ENCODE data around the gene C16orf82.

Gene C16orf82

DNA sequence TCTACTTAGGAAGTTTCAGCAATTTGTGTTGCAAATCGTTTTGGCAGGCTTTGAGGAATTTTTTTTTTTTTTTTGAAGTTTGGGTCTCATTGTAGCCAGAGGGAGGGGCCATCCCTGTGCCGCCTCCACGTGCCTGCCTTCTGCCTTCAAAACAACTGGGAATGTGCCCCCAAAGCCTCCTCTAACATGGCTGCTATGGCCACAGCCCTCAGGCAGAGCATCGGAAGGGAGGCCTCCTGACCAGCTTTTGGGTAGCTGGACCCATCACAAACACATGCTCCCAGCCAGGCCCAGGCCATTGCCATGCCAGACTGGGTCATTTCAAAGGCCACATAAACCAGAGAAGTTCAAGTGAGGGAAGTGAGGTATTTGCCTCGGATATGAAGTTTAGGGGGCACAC is 21.5 kb downstream of the C16orf82 start:
- no peak for DNase-seq (ENCODE audit: low spot score)

GRCh38 chr16:27096375-27096774 is 29.6 kb downstream of the C16orf82 start:
- DNase-seq (ENCODE audit: low spot score): no peak

DNA sequence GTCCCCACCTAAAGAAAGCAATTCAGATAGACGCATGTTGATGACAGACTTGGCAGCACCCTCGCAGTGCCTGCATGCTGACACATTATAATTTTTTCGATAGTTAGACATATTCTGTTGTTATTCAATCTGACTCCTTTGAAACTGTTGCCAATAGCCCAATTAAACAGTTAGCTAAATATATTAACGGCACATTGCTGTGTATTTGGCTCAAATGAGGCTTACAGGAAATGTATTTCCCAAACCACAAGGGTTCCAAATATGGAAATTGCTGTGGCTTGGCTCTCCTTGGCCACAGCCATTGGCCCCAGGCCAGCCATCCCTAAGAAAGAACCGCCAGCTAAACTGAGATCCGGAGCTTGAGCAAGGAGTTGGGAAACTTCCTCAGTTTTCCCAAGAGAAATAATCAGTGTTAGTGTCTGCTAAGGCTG is 31.1 kb downstream of the C16orf82 start:
- DNase-seq (ENCODE audit: low spot score): no peak

- DNase-seq (ENCODE audit: low spot score): no peak
These were observed 31.8 kb downstream of the C16orf82 start for GRCh38 chr16:27098366-27099049.

- DNase-seq (ENCODE audit: low spot score): no peak
These were observed 36.2 kb downstream of the C16orf82 start for GRCh38 chr16:27102701-27103575.

DNA sequence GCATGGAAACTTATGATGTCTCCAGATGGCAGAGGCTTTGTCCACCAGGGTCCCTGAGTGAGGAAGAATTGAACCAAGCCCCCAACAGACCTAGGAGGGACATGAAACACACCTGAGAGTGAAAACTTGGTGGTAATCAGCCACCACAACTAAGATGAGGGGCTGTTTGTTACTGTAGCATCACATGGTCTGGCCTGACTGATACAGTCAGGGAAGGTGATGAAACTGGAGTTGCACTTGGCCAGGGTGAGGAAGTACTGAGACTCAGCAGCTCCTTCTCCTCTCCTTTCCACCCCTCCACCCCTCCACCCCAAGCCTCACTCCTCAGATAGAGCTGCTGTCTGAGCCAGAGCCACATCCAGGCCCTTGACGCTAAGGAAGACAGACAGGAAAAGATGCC is 37.2 kb downstream of the C16orf82 start:
- DNase-seq (ENCODE audit: low spot score): no peak

DNA sequence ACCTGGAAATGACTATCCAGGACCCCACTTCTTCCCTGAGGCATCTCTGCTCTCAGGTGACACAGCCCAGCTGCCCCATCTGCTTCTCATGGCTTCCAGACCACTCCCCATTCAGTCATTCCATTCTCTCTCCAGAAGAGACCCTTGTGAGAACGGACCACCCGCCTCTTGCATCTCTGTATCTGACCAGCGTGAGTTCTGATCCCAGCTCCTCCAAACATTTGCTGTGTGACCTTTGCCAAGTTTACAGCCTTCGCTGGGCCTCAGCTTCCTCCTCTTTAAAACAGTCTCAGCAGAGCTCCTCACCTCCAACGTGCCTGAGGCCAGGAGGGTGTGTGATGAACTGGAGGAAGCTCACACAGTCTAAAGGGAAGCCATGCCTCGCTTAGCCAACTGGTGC is 39.6 kb downstream of the C16orf82 start:
- no peak for DNase-seq (ENCODE audit: low spot score)

DNA sequence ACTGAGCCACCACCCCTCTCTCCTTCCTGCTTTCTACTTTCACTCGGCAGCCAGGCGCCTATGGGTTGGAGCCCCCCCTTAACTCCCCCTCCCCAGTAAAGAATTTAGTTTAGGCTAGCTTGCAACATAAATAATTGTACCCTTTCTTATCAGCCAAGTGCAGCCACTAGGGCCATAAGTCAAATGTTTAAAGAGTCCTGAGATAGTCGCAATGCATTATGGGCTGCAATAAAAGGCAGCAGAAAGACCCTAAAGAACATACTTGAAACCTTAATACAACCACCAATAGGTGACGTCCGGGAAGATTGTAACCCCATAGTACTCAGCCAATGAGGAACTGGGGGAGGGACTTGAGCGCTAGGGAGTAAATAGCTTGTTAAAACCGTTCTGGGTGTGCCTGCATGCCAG is 40.5 kb downstream of the C16orf82 start:
- DNase-seq (ENCODE audit: low spot score): no peak

DNA sequence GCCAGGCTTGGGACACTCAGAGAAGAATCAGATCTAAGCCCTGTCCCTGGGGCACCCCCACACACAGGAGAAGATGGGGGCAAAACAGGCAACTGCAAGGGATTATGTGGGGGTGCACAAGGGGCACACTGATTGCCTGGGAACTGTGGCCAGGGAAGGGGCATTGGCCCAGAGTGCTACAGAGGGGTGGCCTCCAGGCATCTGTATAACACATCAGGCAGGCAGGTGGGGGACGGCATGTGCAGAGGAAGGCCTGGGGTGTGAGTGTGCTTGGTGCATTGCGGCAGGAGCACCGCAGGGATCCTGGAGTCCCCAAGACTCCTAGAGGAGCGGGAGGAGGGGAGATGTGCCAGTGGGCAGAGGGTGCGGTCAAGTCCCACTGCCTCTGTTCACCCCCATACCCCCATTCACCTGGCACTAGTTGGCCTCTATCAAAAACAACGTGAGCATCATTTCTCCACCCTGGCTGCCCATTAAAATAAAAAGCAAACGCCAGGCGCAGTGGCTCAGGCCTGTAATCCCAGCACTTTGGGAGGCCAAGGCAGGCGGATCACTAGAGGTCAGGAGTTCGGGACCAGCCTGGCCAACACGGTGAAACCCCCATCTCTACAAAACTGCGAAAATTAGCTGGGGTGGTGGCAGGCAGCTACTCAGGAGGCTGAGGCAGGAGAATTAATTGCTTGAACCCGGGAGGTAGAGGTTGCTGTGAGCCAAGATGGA is 41.5 kb downstream of the C16orf82 start:
- DNase-seq (ENCODE audit: low spot score): no peak

GRCh38 chr16:27108826-27109665 is 42.3 kb downstream of the C16orf82 start:
- no peak for DNase-seq (ENCODE audit: low spot score)

- DNase-seq (ENCODE audit: low spot score): peak; percentile 61
These were observed 43.2 kb downstream of the C16orf82 start for GRCh38 chr16:27109666-27110523.

GRCh38 chr16:27110524-27110896 is 43.8 kb downstream of the C16orf82 start:
- no peak for DNase-seq (ENCODE audit: low spot score)

- no peak for DNase-seq (ENCODE audit: low spot score)
These were observed 44.8 kb downstream of the C16orf82 start for GRCh38 chr16:27111486-27111885.

DNA sequence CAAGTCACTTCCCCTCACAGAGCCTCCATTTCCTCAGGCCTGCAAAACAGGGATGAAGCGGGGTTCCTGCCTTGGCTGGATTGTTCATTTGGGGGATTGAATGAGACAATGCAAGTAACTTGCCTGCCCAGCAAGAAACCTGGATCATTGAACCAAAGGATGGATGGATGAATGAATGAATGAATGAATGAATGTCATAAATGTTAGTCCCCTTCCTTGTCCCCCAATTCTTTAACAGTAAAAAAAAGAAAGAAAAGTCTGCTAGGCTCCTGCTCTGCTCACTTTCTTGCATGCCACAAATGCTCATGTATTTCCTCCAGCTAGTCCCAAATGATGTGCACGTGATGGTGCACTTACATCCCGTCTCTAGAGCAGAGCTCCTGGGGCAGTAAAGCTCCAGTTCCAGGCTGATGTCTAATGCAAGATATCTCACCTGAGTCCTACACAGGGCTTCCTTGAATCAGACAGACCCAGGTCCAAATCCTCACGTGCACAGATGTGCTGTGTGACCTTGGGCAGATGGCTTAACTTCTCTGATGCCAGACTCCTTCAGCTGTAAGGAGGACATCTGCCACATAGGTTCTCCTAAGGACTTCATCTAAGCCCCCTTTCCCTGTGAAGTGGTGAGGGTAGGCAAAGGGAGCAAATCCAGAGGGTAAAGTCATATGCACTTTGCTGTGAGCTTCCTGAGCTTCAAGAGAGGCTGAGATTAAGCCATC is 45.5 kb downstream of the C16orf82 start:
- DNase-seq (ENCODE audit: low spot score): no peak

DNA sequence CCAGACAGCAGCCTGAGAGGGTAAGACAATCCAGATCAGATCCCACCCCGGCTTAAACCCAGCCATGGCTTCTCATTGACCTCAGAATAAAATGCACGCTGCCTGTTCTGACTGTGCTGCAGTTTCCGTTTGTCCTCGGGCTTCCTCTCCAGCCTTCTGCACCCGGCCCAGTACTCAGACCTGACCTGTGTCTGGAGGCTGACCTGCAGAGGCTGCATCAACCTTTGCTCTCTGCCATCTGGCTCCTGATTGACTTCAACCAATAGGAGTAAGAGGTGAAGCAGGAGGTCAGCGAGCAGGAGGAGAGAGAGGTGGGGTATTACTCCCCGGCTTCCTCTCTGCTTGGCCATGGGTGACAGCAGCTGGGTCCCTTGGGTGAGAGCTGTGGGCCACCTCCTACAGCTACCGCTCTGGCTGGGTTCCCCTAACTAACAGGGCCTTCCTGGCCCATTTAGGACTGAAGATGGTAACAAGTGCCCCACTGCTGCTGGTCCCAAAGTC is 46.7 kb downstream of the C16orf82 start:
- DNase-seq (ENCODE audit: low spot score): no peak

DNA sequence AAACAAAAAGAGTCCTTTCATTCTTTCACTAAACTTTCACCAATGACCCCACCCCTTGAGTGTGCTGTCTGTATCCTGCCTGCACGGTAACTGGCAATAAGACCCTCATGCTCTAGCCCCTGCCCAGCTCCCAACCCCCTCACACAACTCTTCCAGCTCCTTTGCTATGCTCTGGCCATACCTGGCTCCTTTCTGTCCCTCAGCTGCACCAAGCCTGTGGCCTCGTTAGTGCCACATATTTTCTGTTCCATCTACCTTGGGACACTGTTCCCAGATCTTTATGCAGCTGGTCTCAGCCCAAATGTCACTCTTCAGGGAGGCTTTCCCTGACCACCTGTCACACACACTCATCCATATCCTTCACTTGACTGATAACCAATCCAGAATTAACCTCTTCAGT is 47.3 kb downstream of the C16orf82 start:
- no peak for DNase-seq (ENCODE audit: low spot score)

- DNase-seq (ENCODE audit: low spot score): no peak
These were observed 51.8 kb downstream of the C16orf82 start for GRCh38 chr16:27118526-27118925.

Data from hematopoietic multipotent progenitor cell treated with erythropoietin and hydrocortisone succinate and interleukin-3 and kit ligand, for 15 days (in vitro differentiated cells).